Cardiac atrium fibroblast (primary cell): ENCODE measurements around the gene TNFRSF9. TPM values are rescaled to one million over a fixed set of nuclear protein-coding genes. Genes with fewer than 3 reads are reported as not detected.

Source experiments
- total RNA-seq: library from RNA; depleted of rRNA; stranded (reverse); fragments of >200 nt; gene quantifications from 2 replicates; pipeline ENCODE4 v1.2.3, GENCODE V29; 2015

The TNFRSF9 gene
- 0.81 TPM in 1 of 2 replicates, not detected in the other for total RNA-seq

GRCh38 chr1:7940745-7941436 is at the start of gene TNFRSF9:
Gene TNFRSF9, minus strand, starts transcription at chr1:7940839. Its CDS starts 845 bp downstream, at chr1:7939994.

GRCh38 chr1:7961216-7962013 is 20.8 kb upstream of the TNFRSF9 start, which contains the start of gene PARK7:
Gene PARK7, plus strand, starts transcription at chr1:7961711. Its CDS starts 1,075 bp downstream, at chr1:7962786.

Other genes starting within 250 kb of the TNFRSF9 start
- 115 and 131 TPM in 2 replicates for gene VAMP3, start 169.5 kb downstream of the TNFRSF9 start, total RNA-seq
- gene PER3, start 156.5 kb downstream of the TNFRSF9 start, total RNA-seq = 0.97 and 1.4 TPM in 2 replicates
- gene UTS2, start 87.8 kb downstream of the TNFRSF9 start, total RNA-seq = not detected in 2 replicates
- gene PARK7, start 20.9 kb upstream of the TNFRSF9 start, total RNA-seq = 210 and 220 TPM in 2 replicates
- gene ERRFI1, start 85.5 kb upstream of the TNFRSF9 start, total RNA-seq = 174 and 225 TPM in 2 replicates